Measurements from ENCODE around the gene TTC23. TPM values are rescaled to one million over a fixed set of nuclear protein-coding genes. Genes with fewer than 3 reads are reported as not detected.

TTC23 gene
- total RNA-seq, 2 donors from 2014 or later = 14.1 to 19.3 TPM

GRCh38 chr15:99121691-99122410 is 127.5 kb downstream of the TTC23 start:
- no peak overlapping the region for H3K27ac ChIP-seq
- TF ChIP-seq, protein P1, sequence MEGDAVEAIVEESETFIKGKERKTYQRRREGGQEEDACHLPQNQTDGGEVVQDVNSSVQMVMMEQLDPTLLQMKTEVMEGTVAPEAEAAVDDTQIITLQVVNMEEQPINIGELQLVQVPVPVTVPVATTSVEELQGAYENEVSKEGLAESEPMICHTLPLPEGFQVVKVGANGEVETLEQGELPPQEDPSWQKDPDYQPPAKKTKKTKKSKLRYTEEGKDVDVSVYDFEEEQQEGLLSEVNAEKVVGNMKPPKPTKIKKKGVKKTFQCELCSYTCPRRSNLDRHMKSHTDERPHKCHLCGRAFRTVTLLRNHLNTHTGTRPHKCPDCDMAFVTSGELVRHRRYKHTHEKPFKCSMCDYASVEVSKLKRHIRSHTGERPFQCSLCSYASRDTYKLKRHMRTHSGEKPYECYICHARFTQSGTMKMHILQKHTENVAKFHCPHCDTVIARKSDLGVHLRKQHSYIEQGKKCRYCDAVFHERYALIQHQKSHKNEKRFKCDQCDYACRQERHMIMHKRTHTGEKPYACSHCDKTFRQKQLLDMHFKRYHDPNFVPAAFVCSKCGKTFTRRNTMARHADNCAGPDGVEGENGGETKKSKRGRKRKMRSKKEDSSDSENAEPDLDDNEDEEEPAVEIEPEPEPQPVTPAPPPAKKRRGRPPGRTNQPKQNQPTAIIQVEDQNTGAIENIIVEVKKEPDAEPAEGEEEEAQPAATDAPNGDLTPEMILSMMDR (IDR thresholded peaks at IDR 0.05) = no peak
- H3K4me3 ChIP-seq = no peak overlapping the region
- no peaks in the 10 kb centered on the region for H3K9me3 ChIP-seq
- no peaks in the 10 kb centered on the region for H3K4me1 ChIP-seq
- H3K9ac ChIP-seq (ENCODE audit: low read depth in 2 of 2, low read length in 2 of 2) = no peak overlapping the region
- DNase-seq = no peak
- no peaks in the 10 kb centered on the region for H3K36me3 ChIP-seq
- no peaks in the 10 kb centered on the region for H3K27me3 ChIP-seq
- intact Hi-C loops (cut with DNase I) = no loop called here

DNA sequence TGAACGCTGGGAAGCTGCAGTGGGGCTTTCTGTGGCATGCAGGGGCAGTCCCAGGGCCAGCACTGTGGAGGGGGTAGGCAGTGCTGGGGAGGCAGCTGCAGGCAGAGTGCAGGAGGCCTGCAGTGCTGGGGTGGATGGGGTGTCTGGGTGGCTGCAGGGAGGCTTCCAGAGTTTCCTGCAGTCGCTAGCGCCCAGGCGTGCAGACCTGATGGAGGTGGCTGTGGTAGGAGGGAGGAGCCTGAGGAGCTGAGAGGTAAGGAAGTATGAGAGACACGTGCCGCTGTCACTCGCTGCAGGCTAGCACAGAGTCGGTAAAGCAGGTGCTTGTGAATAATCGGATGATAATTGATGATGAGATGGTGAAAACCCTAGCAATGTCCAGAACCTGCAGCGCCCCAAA is 128.2 kb downstream of the TTC23 start:
- H3K9ac ChIP-seq (ENCODE audit: low read depth in 2 of 2, low read length in 2 of 2) = no peak overlapping the region
- TF ChIP-seq, protein P1 (IDR thresholded peaks at IDR 0.05) = no peak
- intact Hi-C loops (cut with DNase I) = no loop called here

GRCh38 chr15:99120050-99120777 is 129.2 kb downstream of the TTC23 start:
- Histone ChIP-seq H3K36me3 (no peaks in the 10 kb centered on the region), H3K4me3 (no peak overlapping the region), H3K27me3 (no peaks in the 10 kb centered on the region), H3K9me3 (no peaks in the 10 kb centered on the region), H3K4me1 (no peaks in the 10 kb centered on the region), H3K9ac (ENCODE audit: low read depth in 2 of 2, low read length in 2 of 2) (no peak overlapping the region), H3K27ac (no peak overlapping the region)
- TF ChIP-seq, protein P1 (IDR thresholded peaks at IDR 0.05) = no peak
- intact Hi-C loops (cut with DNase I) = no loop called here
- DNase-seq = no peak

More for the DNA sequence above, 128.2 kb downstream of the TTC23 start:
- H3K4me1 ChIP-seq = no peaks in the 10 kb centered on the region
- H3K9me3 ChIP-seq = no peaks in the 10 kb centered on the region
- no peak for DNase-seq
- no peak overlapping the region for H3K4me3 ChIP-seq
- H3K27me3 ChIP-seq = no peaks in the 10 kb centered on the region
- H3K36me3 ChIP-seq = no peaks in the 10 kb centered on the region
- no peak overlapping the region for H3K27ac ChIP-seq

- no peaks in the 10 kb centered on the region for H3K36me3 ChIP-seq
- no peak overlapping the region for H3K4me3 ChIP-seq
- no peak for DNase-seq
- H3K9ac ChIP-seq (ENCODE audit: low read depth in 2 of 2, low read length in 2 of 2) = no peak overlapping the region
- H3K4me1 ChIP-seq = no peaks in the 10 kb centered on the region
- H3K27ac ChIP-seq = no peak overlapping the region
- H3K27me3 ChIP-seq = no peaks in the 10 kb centered on the region
- intact Hi-C loops (cut with DNase I) = no loop called here
- H3K9me3 ChIP-seq = no peaks in the 10 kb centered on the region
- TF ChIP-seq, protein P1 (IDR thresholded peaks at IDR 0.05) = no peak
Measured at GRCh38 chr15:99118801-99119546, 130.4 kb downstream of the TTC23 start.

GRCh38 chr15:99118258-99118632 is 131.1 kb downstream of the TTC23 start:
- H3K9me3 ChIP-seq = no peaks in the 10 kb centered on the region
- no peaks in the 10 kb centered on the region for H3K27me3 ChIP-seq
- no peak overlapping the region for H3K4me3 ChIP-seq
- TF ChIP-seq, protein P1 (IDR thresholded peaks at IDR 0.05) = no peak
- no peak overlapping the region for H3K9ac ChIP-seq (ENCODE audit: low read depth in 2 of 2, low read length in 2 of 2)
- no peaks in the 10 kb centered on the region for H3K4me1 ChIP-seq
- intact Hi-C loops (cut with DNase I) = no loop called here
- no peak overlapping the region for H3K27ac ChIP-seq
- H3K36me3 ChIP-seq = no peaks in the 10 kb centered on the region
- no peak for DNase-seq

Data from colonic mucosa (tissue), 4 donors.